Measurements from ENCODE around the gene COPA. TPM values are rescaled to one million over a fixed set of nuclear protein-coding genes. Genes with fewer than 3 reads are reported as not detected.

Gene COPA
- total and polyA plus RNA-seq, 10 donors = 41.3 to 181 (median 117) TPM

GRCh38 chr1:160369087-160369486 lies 26.0 kb upstream of the COPA start:
- DNase-seq = no peak
- Histone ChIP-seq H3K27me3 (replicated peaks in 1 of 7) (peaks cover 0 to 13% (median 0%) of the 10 kb centered on the region in 7 donors), H3K27ac (no peak overlapping the region), H3K9me3 (no peaks in the 10 kb centered on the region), H3K4me1 (no peaks in the 10 kb centered on the region), H3K4me3 (no peak overlapping the region), H3K36me3 (no peaks in the 10 kb centered on the region)
- 64 to 74% (median 70%) methylated on average over 1 of the region's 1 CpG for WGBS, 5 donors
- no peak for TF ChIP-seq POLR2AphosphoS5 (IDR thresholded peaks at IDR 0.05)
- no peak for TF ChIP-seq POLR2A (IDR thresholded peaks at IDR 0.05)
- TF ChIP-seq, protein P1, sequence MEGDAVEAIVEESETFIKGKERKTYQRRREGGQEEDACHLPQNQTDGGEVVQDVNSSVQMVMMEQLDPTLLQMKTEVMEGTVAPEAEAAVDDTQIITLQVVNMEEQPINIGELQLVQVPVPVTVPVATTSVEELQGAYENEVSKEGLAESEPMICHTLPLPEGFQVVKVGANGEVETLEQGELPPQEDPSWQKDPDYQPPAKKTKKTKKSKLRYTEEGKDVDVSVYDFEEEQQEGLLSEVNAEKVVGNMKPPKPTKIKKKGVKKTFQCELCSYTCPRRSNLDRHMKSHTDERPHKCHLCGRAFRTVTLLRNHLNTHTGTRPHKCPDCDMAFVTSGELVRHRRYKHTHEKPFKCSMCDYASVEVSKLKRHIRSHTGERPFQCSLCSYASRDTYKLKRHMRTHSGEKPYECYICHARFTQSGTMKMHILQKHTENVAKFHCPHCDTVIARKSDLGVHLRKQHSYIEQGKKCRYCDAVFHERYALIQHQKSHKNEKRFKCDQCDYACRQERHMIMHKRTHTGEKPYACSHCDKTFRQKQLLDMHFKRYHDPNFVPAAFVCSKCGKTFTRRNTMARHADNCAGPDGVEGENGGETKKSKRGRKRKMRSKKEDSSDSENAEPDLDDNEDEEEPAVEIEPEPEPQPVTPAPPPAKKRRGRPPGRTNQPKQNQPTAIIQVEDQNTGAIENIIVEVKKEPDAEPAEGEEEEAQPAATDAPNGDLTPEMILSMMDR (IDR thresholded peaks at IDR 0.05 in 8 of 11, conservative IDR thresholded peaks at IDR 0.05 in 3 of 11) = no peak
- intact Hi-C loops (cut with DNase I; ENCODE audit: low total_unique reads) = no loop called here

DNA sequence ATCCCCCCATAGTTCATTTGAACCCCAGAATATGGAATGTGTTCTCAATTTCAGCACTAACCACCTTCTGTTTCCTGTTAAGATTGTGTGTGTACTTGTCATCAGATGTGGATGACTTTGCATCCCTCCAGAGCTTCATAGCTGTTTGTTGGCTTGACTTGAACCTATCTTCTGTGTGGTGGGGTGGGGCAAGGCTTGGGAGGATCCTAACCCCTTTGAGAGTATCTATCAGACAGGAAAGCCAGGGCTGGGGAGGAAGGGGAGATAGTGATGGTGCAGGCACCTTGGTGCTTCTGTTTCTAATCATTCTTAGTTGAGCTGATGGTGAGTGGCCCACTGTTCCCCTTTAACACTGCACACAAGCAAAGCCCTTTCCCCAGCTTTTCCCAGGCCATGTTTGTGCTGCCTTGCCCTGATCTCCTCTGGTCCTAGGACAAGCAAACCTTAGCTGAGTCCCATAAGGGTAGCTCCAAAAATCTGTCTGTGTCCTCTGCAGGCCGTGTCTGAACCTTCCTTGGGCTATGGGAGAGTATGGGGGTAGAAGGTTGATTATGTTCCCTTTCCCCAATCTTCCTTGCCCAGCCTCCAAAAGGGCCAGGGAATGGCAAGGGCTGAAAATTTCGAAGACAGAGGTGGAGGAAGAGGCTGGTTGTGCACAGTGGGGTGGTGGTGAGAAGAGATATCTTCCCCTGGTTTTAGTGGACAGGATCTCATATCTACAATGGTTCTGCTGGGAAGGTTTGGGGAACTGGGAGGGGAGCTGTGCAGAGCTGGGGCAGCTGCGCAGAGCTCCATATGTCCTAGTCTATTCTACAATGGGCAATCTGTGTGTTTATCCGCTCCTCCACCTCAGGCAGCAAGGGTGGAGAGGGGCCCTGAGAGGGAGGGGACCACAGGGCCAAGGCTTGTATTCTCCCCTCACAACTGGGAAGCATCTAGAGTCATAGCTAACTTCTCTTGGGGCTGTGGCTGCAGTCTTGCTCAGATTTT lies 25.2 kb upstream of the COPA start:
- H3K9me3 ChIP-seq = no peaks in the 10 kb centered on the region
- H3K27me3 ChIP-seq (replicated peaks in 1 of 7) = peaks cover 0 to 13% (median 0%) of the 10 kb centered on the region in 7 donors
- WGBS, 5 donors = 79 to 87% (median 83%) methylated on average over 4 of the region's 4 CpGs
- no peak for DNase-seq
- intact Hi-C loops (cut with DNase I; ENCODE audit: low total_unique reads) = no loop called here
- TF ChIP-seq, protein P1 (IDR thresholded peaks at IDR 0.05 in 8 of 11, conservative IDR thresholded peaks at IDR 0.05 in 3 of 11) = no peak
- TF ChIP-seq POLR2AphosphoS5 (IDR thresholded peaks at IDR 0.05) (no peak), POLR2A (IDR thresholded peaks at IDR 0.05) (no peak)
- no peak overlapping the region for H3K27ac ChIP-seq
- H3K4me1 ChIP-seq = no peaks in the 10 kb centered on the region
- H3K4me3 ChIP-seq = no peak overlapping the region
- H3K36me3 ChIP-seq = no peaks in the 10 kb centered on the region

DNA sequence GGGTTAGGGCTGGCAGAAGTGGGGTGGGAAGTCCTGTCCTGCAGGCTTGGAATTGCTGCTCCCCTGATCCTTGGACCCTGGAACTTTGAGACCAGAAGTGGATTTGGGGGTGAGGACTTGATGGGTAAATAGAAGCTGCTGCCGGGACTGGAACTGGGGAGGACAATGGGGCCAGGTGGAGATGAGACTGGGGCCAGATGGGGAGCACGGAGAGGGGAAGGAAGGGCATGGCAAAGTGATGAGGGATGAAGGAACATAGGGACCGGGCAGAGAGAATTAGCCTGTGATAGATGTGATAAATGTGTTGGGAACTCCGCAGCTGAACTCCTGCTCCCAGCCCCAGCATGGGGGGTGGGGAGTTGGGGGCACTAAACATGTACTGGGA lies 24.5 kb upstream of the COPA start:
- 35 to 63% (median 42%) methylated on average over 4 of the region's 4 CpGs for WGBS, 5 donors
- Histone ChIP-seq H3K4me1 (no peaks in the 10 kb centered on the region), H3K36me3 (no peaks in the 10 kb centered on the region), H3K27ac (no peak overlapping the region), H3K4me3 (no peak overlapping the region), H3K9me3 (no peaks in the 10 kb centered on the region), H3K27me3 (replicated peaks in 1 of 7) (peaks cover 0 to 13% (median 0%) of the 10 kb centered on the region in 7 donors)
- intact Hi-C loops (cut with DNase I; ENCODE audit: low total_unique reads) = no loop called here
- TF ChIP-seq POLR2A (IDR thresholded peaks at IDR 0.05) (no peak), POLR2AphosphoS5 (IDR thresholded peaks at IDR 0.05) (no peak)
- TF ChIP-seq, protein P1 (IDR thresholded peaks at IDR 0.05 in 8 of 11, conservative IDR thresholded peaks at IDR 0.05 in 3 of 11) = no peak
- DNase-seq = no peak
